GM23248 (cell line): Measurements from ENCODE around the gene INSRR.

Source experiments
- EZH2 ChIP-seq: fragments of 200-600 bp; sonication (generic); IDR thresholded peaks from 2 replicates; pipeline ENCODE4 v1.6.1; 2018; ENCODE audit warnings: antibody characterized with exemption, mild to moderate bottlenecking; ENCODE audit not compliant: insufficient read depth, poor library complexity, severe bottlenecking
- EZH2phosphoT487 ChIP-seq: fragments of 200-600 bp; sonication (generic); IDR thresholded peaks from 2 replicates; pipeline ENCODE4 v1.6.1; 2018; ENCODE audit warnings: antibody characterized with exemption, moderate library complexity, mild to moderate bottlenecking, low read depth; ENCODE audit not compliant: insufficient read depth

GRCh38 chr1:156857532-156857931 is 1.4 kb downstream of the INSRR start:
- TF ChIP-seq EZH2phosphoT487, result no peak
- no peak for TF ChIP-seq EZH2
